ENCODE results near the gene TGFA.

TGFA gene

DNA sequence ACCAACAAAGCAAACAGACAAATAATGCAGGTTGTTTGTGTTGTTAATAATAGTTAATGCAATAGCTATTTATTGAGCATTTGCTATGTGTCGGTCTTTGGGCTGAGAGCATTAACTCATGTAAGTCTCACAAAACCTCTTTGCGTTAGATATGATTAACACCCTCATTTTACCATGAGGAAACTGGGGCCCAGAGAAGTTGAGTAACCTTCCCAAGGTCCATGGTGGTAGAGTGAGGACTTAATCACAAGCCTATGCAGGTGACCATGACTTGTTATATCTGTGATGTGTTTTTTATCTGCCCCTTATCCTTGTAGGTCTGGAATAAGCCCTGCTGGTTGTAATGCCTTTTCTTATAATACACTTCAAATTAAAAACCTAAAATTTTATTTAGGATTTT is 127.3 kb downstream of the TGFA start:
- H3K4me1 Mint-ChIP-seq (ENCODE audit: low read depth) = no peaks in the 10 kb centered on the region
- H3K36me3 Mint-ChIP-seq (ENCODE audit: low read depth) = no peaks in the 10 kb centered on the region
- no peak overlapping the region for H3K4me3 Mint-ChIP-seq
- no peak overlapping the region for H3K27ac Mint-ChIP-seq
- H3K9me3 Mint-ChIP-seq = no peaks in the 10 kb centered on the region
- H3K27me3 Mint-ChIP-seq = peaks cover 3% of the 10 kb centered on the region

DNA sequence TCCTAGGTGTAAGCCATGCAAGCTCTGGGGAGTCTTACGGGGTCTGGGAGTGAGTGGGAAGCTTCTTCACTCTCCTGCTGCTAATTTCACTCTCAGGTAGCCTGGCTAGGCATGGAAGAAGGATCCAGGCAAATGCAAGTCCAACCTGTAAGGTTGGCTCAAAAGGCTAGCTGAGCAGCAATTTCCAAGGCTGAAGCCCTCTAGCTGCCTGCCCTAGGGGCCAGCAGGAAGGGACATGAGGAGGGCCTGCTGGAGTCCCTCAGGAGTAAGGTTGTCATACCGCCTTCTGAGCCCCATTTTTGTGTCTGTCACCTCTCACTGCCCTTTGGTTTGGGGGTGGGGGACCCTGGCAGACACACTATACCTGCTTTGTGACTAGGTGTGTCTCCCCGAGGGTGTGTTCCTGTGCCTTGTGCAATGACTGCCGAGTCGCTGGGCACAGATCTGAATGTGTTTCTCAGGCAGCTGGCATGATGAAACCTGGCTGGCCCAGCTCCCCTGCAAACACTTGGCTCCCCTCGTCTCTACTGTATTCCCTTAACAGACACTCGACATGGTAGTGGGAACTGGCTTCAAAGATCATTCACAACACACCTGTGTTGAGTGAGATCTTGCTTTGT is 127.8 kb downstream of the TGFA start:
- H3K9me3 Mint-ChIP-seq = no peaks in the 10 kb centered on the region
- peaks cover 3% of the 10 kb centered on the region for H3K27me3 Mint-ChIP-seq
- H3K27ac Mint-ChIP-seq = no peak overlapping the region
- no peak overlapping the region for H3K4me3 Mint-ChIP-seq
- no peaks in the 10 kb centered on the region for H3K36me3 Mint-ChIP-seq (ENCODE audit: low read depth)
- no peaks in the 10 kb centered on the region for H3K4me1 Mint-ChIP-seq (ENCODE audit: low read depth)

GRCh38 chr2:70420740-70421139 is 132.9 kb downstream of the TGFA start:
- Mint-ChIP-seq H3K27ac (no peak overlapping the region), H3K9me3 (no peaks in the 10 kb centered on the region), H3K4me3 (no peak overlapping the region), H3K27me3 (peaks cover 3% of the 10 kb centered on the region), H3K36me3 (ENCODE audit: low read depth) (no peaks in the 10 kb centered on the region), H3K4me1 (ENCODE audit: low read depth) (no peaks in the 10 kb centered on the region)

GRCh38 chr2:70420143-70420542 is 133.5 kb downstream of the TGFA start:
- Mint-ChIP-seq H3K9me3 (no peaks in the 10 kb centered on the region), H3K4me1 (ENCODE audit: low read depth) (no peaks in the 10 kb centered on the region), H3K27me3 (peaks cover under 1% of the 10 kb centered on the region), H3K4me3 (no peak overlapping the region), H3K27ac (no peak overlapping the region), H3K36me3 (ENCODE audit: low read depth) (no peaks in the 10 kb centered on the region)

DNA sequence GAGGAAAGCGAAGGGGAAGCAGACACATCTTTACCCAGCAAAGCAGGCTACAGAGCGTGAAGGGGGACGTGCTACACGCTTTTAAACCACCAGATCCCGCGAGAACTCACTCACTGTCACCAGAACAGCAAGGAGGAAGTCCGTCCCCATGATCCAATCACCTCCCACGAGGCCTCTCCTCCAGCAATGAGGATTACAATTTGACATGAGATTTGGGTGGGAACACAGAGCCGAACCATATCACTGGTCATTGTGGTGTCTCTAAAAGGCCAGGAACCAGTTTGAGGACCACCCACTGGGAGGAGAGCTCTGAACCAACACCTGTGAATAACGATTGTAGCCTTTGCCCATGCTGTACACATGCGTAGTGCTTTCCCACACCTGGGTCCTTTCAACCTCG is 135.1 kb downstream of the TGFA start:
- H3K4me3 Mint-ChIP-seq = no peak overlapping the region
- no peak overlapping the region for H3K27ac Mint-ChIP-seq
- no peaks in the 10 kb centered on the region for H3K27me3 Mint-ChIP-seq
- H3K4me1 Mint-ChIP-seq (ENCODE audit: low read depth) = no peaks in the 10 kb centered on the region
- H3K9me3 Mint-ChIP-seq = no peaks in the 10 kb centered on the region
- no peaks in the 10 kb centered on the region for H3K36me3 Mint-ChIP-seq (ENCODE audit: low read depth)

DNA sequence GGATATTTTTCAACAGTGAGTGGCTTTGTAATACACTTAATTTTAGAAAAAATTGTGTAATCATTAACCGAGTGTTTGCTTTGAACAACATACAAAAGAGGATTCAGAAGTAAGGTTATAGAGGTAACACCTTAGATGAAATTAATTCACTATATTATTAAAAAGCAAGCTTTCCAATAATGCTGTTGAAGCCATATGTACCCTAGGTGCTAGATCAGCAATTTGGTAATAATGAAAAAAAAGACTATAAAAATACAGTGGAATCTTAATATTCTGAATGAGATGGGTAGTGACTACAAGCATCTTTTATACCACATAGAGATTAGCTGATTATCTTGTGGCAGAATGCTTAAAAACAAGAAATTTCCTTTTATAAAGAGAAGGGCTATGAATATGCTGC is 136.6 kb downstream of the TGFA start:
- Mint-ChIP-seq H3K27ac (no peak overlapping the region), H3K27me3 (no peaks in the 10 kb centered on the region), H3K4me1 (ENCODE audit: low read depth) (no peaks in the 10 kb centered on the region), H3K4me3 (no peak overlapping the region), H3K36me3 (ENCODE audit: low read depth) (no peaks in the 10 kb centered on the region), H3K9me3 (no peaks in the 10 kb centered on the region)

GRCh38 chr2:70412294-70413070 is 141.1 kb downstream of the TGFA start:
- no peaks in the 10 kb centered on the region for H3K9me3 Mint-ChIP-seq
- no peak overlapping the region for H3K4me3 Mint-ChIP-seq
- H3K27ac Mint-ChIP-seq = no peak overlapping the region
- no peaks in the 10 kb centered on the region for H3K36me3 Mint-ChIP-seq (ENCODE audit: low read depth)
- H3K27me3 Mint-ChIP-seq = no peaks in the 10 kb centered on the region
- no peaks in the 10 kb centered on the region for H3K4me1 Mint-ChIP-seq (ENCODE audit: low read depth)

DNA sequence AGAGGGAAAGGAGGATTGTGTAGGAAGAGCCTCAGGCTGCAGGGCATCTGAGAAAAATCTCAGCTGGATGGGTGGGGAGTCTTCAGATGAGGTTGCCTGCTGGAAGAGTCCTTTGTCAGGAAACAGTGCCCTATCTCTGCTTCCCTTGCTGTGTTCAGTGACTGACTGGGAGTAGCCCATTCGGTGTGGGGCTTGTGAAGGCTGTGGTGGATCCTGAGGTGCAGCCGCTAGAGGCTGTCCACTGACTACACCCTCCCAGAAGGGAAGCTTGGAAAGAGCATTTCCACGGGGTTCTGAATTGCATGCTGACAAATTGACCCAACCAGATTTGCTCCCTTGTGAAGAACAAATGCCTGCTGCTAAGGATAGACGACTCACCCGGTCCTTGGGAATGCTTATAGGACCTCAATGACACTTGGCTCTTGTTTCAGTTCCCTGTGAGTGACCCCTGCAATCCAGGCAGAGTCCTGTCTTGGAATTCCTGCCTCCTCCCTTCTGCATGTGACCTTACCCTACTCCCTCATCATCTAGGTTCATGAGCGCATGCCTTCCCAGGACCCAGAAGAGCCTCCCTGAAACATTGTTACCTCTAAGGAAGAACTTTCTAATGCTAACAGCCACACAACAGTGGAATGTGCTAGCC is 142.0 kb downstream of the TGFA start:
- Mint-ChIP-seq H3K4me1 (ENCODE audit: low read depth) (no peaks in the 10 kb centered on the region), H3K4me3 (no peak overlapping the region), H3K27ac (no peak overlapping the region), H3K9me3 (no peaks in the 10 kb centered on the region), H3K27me3 (no peaks in the 10 kb centered on the region), H3K36me3 (ENCODE audit: low read depth) (no peaks in the 10 kb centered on the region)

DNA sequence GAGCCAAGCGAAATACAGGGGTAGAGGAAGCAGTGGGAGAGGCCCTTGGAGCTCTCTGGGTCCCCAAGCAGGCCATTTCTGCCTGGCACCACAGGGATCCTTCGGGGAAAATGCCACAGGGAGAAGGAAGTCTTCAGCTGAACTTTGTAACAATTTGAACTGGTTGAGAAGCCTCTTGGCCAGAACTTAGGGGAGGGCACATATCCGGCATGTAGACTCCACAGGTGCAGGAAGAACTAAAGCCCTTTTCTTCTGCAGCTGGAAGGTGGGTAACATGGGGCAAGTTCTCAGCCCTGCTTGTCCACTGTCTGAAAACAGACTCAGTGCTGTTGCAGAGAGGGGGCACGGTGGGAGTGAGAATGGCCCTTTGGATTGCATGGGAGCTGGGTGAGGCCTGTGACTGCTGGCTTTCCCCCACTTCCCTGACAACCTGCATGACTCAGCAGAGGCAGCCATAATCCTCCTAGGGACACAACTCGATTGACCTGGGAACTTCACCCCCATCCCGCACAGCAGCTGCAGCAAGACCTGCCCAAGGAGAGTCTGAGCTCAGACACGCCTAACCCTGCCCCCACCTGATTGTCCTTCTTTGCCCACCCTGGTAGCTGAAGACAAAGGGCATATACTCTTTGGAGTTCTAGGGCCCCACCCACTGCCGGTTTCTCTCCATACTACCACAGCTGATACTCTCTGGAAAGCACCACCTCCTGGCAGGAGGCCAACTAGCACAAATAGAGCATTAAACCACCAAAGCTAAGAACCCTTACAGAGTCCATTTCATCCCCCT is 150.2 kb downstream of the TGFA start:
- peaks cover 7% of the 10 kb centered on the region for H3K27me3 Mint-ChIP-seq
- no peaks in the 10 kb centered on the region for H3K4me1 Mint-ChIP-seq (ENCODE audit: low read depth)
- H3K36me3 Mint-ChIP-seq (ENCODE audit: low read depth) = no peaks in the 10 kb centered on the region
- H3K27ac Mint-ChIP-seq = no peak overlapping the region
- no peak overlapping the region for H3K4me3 Mint-ChIP-seq
- no peaks in the 10 kb centered on the region for H3K9me3 Mint-ChIP-seq

GRCh38 chr2:70400539-70400938 is 153.1 kb downstream of the TGFA start:
- no peaks in the 10 kb centered on the region for H3K9me3 Mint-ChIP-seq
- no peaks in the 10 kb centered on the region for H3K36me3 Mint-ChIP-seq (ENCODE audit: low read depth)
- H3K4me3 Mint-ChIP-seq = no peak overlapping the region
- H3K27me3 Mint-ChIP-seq = peaks cover 10% of the 10 kb centered on the region
- H3K27ac Mint-ChIP-seq = no peak overlapping the region
- H3K4me1 Mint-ChIP-seq (ENCODE audit: low read depth) = no peaks in the 10 kb centered on the region

- H3K9me3 Mint-ChIP-seq = no peaks in the 10 kb centered on the region
- H3K4me3 Mint-ChIP-seq = no peak overlapping the region
- H3K27me3 Mint-ChIP-seq = peaks cover 10% of the 10 kb centered on the region
- H3K27ac Mint-ChIP-seq = no peak overlapping the region
- H3K4me1 Mint-ChIP-seq (ENCODE audit: low read depth) = no peaks in the 10 kb centered on the region
- H3K36me3 Mint-ChIP-seq (ENCODE audit: low read depth) = no peaks in the 10 kb centered on the region
These were observed 154.6 kb downstream of the TGFA start for GRCh38 chr2:70399046-70399445.

All from stimulated activated naive CD8-positive, alpha-beta T cell treated with anti-CD3 and anti-CD28 coated beads, Interleukin-15, Interleukin-2, amounts not matched to agents 100 ng/mL and 50 ng/mL, for 24 hours (primary cell).